HepG2 (cell line): ENCODE measurements around the gene ESRP2. TPM values are rescaled to one million over a fixed set of nuclear protein-coding genes. Genes with fewer than 3 reads are reported as not detected.

ENCODE experiments used
- AFF4 ChIP-seq: sonication (generic); formaldehyde crosslinking; IDR thresholded peaks from 2 replicates; pipeline ENCODE4 v1.4.0; 2020; ENCODE audit warnings: missing genetic modification reagents
- FOXA3 ChIP-seq: IDR thresholded peaks from 2 replicates; pipeline ENCODE4 v1.6.1; 2016; ENCODE audit warnings: missing genetic modification reagents, missing compliant biosample characterization
- NFATC3 ChIP-seq: sonication (generic); formaldehyde crosslinking; IDR thresholded peaks from 2 replicates; pipeline ENCODE4 v1.5.1; 2020; ENCODE audit warnings: mild to moderate bottlenecking, missing genetic modification reagents
- NFKBIZ ChIP-seq: IDR thresholded peaks from 2 replicates; pipeline ENCODE4 v1.6.1; 2018; ENCODE audit warnings: missing genetic modification reagents, missing compliant biosample characterization
- PAF1 ChIP-seq: IDR thresholded peaks from 2 replicates; pipeline ENCODE4 v1.6.1; 2016; ENCODE audit warnings: missing genetic modification reagents, missing compliant biosample characterization
- PRPF4 ChIP-seq: fragments of 200-400 bp; formaldehyde crosslinking; IDR thresholded peaks from 2 replicates; pipeline ENCODE4 v1.6.1; 2016; ENCODE audit warnings: low read length, low read depth; ENCODE audit not compliant: poor library complexity, severe bottlenecking
- RFX1 ChIP-seq: fragments of 450-650 bp; IDR thresholded peaks from 2 replicates; pipeline ENCODE4 v1.6.1; 2017
- STAG1 ChIP-seq: sonication (generic); formaldehyde crosslinking; IDR thresholded peaks from 2 replicates; pipeline ENCODE4 v1.4.0; 2020; ENCODE audit warnings: missing genetic modification reagents
- STAT6 ChIP-seq: sonication (generic); formaldehyde crosslinking; IDR thresholded peaks from 2 replicates; pipeline ENCODE4 v1.4.0; 2020; ENCODE audit warnings: missing genetic modification reagents, mild to moderate bottlenecking, borderline replicate concordance
- TSC22D2 ChIP-seq: sonication (generic); formaldehyde crosslinking; IDR thresholded peaks from 2 replicates; pipeline ENCODE4 v1.5.1; 2020; ENCODE audit warnings: missing genetic modification reagents, mild to moderate bottlenecking, borderline replicate concordance
- YEATS4 ChIP-seq: sonication (generic); formaldehyde crosslinking; IDR thresholded peaks from 2 replicates; pipeline ENCODE4 v1.4.0; 2020; ENCODE audit warnings: missing genetic modification reagents, borderline replicate concordance
- ZBTB46 ChIP-seq: sonication (generic); formaldehyde crosslinking; IDR thresholded peaks from 2 replicates; pipeline ENCODE4 v1.4.0; 2020; ENCODE audit warnings: mild to moderate bottlenecking, missing genetic modification reagents, borderline replicate concordance
- ZFP1 ChIP-seq: IDR thresholded peaks from 2 replicates; pipeline ENCODE4 v1.6.1; 2016
- ZNF616 ChIP-seq: sonication (generic); formaldehyde crosslinking; IDR thresholded peaks from 2 replicates; pipeline ENCODE4 v1.5.0; 2020; ENCODE audit warnings: low read depth, mild to moderate bottlenecking, missing genetic modification reagents
- ZNF709 ChIP-seq: sonication (generic); formaldehyde crosslinking; IDR thresholded peaks from 2 replicates; pipeline ENCODE4 v1.5.0; 2020; ENCODE audit warnings: mild to moderate bottlenecking, missing genetic modification reagents
- ZSCAN30 ChIP-seq: sonication (generic); formaldehyde crosslinking; IDR thresholded peaks from 2 replicates; pipeline ENCODE4 v1.5.0; 2020; ENCODE audit warnings: mild to moderate bottlenecking, missing genetic modification reagents
- polyA plus RNA-seq, 8 experiments: library from polyadenylated mRNA; depleted of rRNA in 3 of 8; stranded (reverse) in 7 of 8; unstranded in 1 of 8; fragments of >200 nt; fragmentation: Illumina TruSeq in 4 of 8; extraction: Trizol in 4 of 8; gene quantifications; 2 replicates each; pipeline versions ENCODE4 v1.2.1 to v1.2.3, GENCODE V29; 2011 to 2016; ENCODE audit warnings: low read depth in 4 of 8, missing spikeins in 1 of 8, mixed read lengths in 1 of 8; ENCODE audit not compliant: insufficient read depth in 1 of 8
- total RNA-seq, 5 experiments: library from RNA; depleted of rRNA; stranded (reverse); fragments of >200 nt; fragmentation: Illumina TruSeq; extraction: Trizol; gene quantifications; 2 replicates each; pipeline ENCODE4 v1.2.3, GENCODE V29; 2016; ENCODE audit warnings: low read depth in 1 of 5
- TF ChIP-seq, protein P1 (sequence below): sonication (generic); formaldehyde crosslinking; IDR thresholded peaks from 2 replicates; pipeline ENCODE4 v1.4.0; 2020; ENCODE audit warnings: missing genetic modification reagents, borderline replicate concordance

ESRP2 gene
- total and polyA plus RNA-seq, 2 of the 13 experiments (the other 11 are each of a cell fraction or from before 2014, with no cell fraction given) = 21.1 to 32.4 TPM

- TF ChIP-seq AFF4 (CRISPR knock-in tag) (no peak), STAG1 (CRISPR knock-in tag) (peak; percentile 12; the same call in 1 of the 2 replicates), ZNF709 (CRISPR knock-in tag) (peak; percentile 82), FOXA3 (no peak; the same call in 1 of the 2 replicates), TSC22D2 (CRISPR knock-in tag) (no peak), NFATC3 (CRISPR knock-in tag) (no peak), ZSCAN30 (CRISPR knock-in tag) (no peak), RFX1 (no peak), ZFP1 (no peak), ZNF616 (CRISPR knock-in tag) (no peak), NFKBIZ (no peak), STAT6 (no peak), PAF1 (CRISPR knock-in tag) (no peak), ZBTB46 (CRISPR knock-in tag) (peak; percentile 64; the same call in 1 of the 2 replicates), PRPF4 (no peak), YEATS4 (CRISPR knock-in tag) (peak; percentile 87)
- TF ChIP-seq, protein P1, sequence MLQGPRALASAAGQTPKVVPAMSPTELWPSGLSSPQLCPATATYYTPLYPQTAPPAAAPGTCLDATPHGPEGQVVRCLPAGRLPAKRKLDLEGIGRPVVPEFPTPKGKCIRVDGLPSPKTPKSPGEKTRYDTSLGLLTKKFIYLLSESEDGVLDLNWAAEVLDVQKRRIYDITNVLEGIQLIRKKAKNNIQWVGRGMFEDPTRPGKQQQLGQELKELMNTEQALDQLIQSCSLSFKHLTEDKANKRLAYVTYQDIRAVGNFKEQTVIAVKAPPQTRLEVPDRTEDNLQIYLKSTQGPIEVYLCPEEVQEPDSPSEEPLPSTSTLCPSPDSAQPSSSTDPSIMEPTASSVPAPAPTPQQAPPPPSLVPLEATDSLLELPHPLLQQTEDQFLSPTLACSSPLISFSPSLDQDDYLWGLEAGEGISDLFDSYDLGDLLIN = peak; percentile 89; the same call in 1 of the 2 replicates
These were observed 354 bp upstream of the ESRP2 start (continued) for GRCh38 chr16:68236137-68236825.
